GM12865 (cell line): ENCODE data around the gene KRT4.

Source experiments
- DNase-seq: peaks from one replicate; pipeline ENCODE4 v3.0.0; 2010; ENCODE audit warnings: low read depth
- H3K4me3 ChIP-seq: 2 replicates; pipeline ENCODE4 v1.5.1; 2011; ENCODE audit warnings: mild to moderate bottlenecking, low read depth, low read length, control low read depth
- CTCF ChIP-seq: IDR thresholded peaks from 2 replicates; pipeline ENCODE4 v1.5.1; 2011; ENCODE audit warnings: low read length, control low read depth, low read depth, inconsistent platforms; ENCODE audit not compliant: insufficient read depth; ENCODE audit errors: missing control alignments

Gene KRT4

GRCh38 chr12:52789637-52790426, 24.1 kb downstream of the KRT4 start:
- H3K4me3 ChIP-seq = no peak overlapping the region
- DNase-seq = no peak
- TF ChIP-seq CTCF = no peak

- no peak for DNase-seq
- H3K4me3 ChIP-seq = no peak overlapping the region
- no peak for TF ChIP-seq CTCF
Observed at GRCh38 chr12:52788876-52789636, 24.9 kb downstream of the KRT4 start.

GRCh38 chr12:52788192-52788875, 25.6 kb downstream of the KRT4 start:
- TF ChIP-seq CTCF = no peak
- DNase-seq = no peak

GRCh38 chr12:52787324-52788191, 26.4 kb downstream of the KRT4 start:
- DNase-seq = no peak
- H3K4me3 ChIP-seq = no peak overlapping the region
- TF ChIP-seq CTCF = no peak

More at GRCh38 chr12:52788192-52788875, 25.6 kb downstream of the KRT4 start:
- no peak overlapping the region for H3K4me3 ChIP-seq

- no peak overlapping the region for H3K4me3 ChIP-seq
- no peak for TF ChIP-seq CTCF
- no peak for DNase-seq
Observed at GRCh38 chr12:52784909-52785308, 29.0 kb downstream of the KRT4 start.
